CD14-positive monocyte (primary cell): ENCODE results near the gene HSD11B2. TPM values are rescaled to one million over a fixed set of nuclear protein-coding genes. Genes with fewer than 3 reads are reported as not detected.

Experiments used
- DNase-seq, 3 donors: peaks; one replicate each; pipeline ENCODE4 v3.0.0-alpha.2; 2011 to 2022
- H2AFZ ChIP-seq: 2 replicates; pipeline ENCODE4 v1.6.0; 2012; ENCODE audit warnings: mild to moderate bottlenecking, low read depth, low read length, inconsistent platforms; ENCODE audit not compliant: insufficient read depth, poor library complexity, severe bottlenecking
- H3K27ac ChIP-seq, 2 donors: 1 replicate in 1 of 2; 2 replicates in 1 of 2; pipeline ENCODE4 v1.5.1; 2012 to 2013; ENCODE audit warnings: low read length in 2 of 2, control low read depth in 1 of 2, inconsistent platforms in 1 of 2, low read depth in 1 of 2, mild to moderate bottlenecking in 1 of 2
- H3K27me3 ChIP-seq, 2 donors: one replicate each; pipeline versions ENCODE4 v1.6.0 to v1.6.1; 2011 to 2013; ENCODE audit warnings: low read length in 2 of 2; ENCODE audit not compliant: control insufficient read depth in 2 of 2, insufficient read depth in 2 of 2
- H3K36me3 ChIP-seq, 2 donors: replicated peaks in 1 of 2; 1 replicate in 1 of 2; 2 replicates in 1 of 2; pipeline versions ENCODE4 v1.5.1 to v1.6.1; 2012 to 2013; ENCODE audit warnings: low read length in 2 of 2, control low read depth in 1 of 2, inconsistent platforms in 1 of 2, mild to moderate bottlenecking in 1 of 2; ENCODE audit not compliant: insufficient read depth in 2 of 2, control insufficient read depth in 1 of 2
- H3K4me1 ChIP-seq, 2 donors: 1 replicate in 1 of 2; 2 replicates in 1 of 2; pipeline versions ENCODE4 v1.5.1 to v1.6.1; 2012 to 2013; ENCODE audit warnings: low read length in 2 of 2, control low read depth in 1 of 2, inconsistent platforms in 1 of 2, mild to moderate bottlenecking in 1 of 2, moderate library complexity in 1 of 2; ENCODE audit not compliant: insufficient read depth in 2 of 2, control insufficient read depth in 1 of 2
- H3K4me2 ChIP-seq: replicated peaks from 2 replicates; pipeline ENCODE3; 2012; ENCODE audit warnings: low read length, moderate library complexity, mild to moderate bottlenecking; ENCODE audit not compliant: poor library complexity, severe bottlenecking; ENCODE audit errors: extremely low read depth
- H3K4me3 ChIP-seq, 3 experiments: fragments of 200-600 bp in 1 of 3; sonication (generic) in 1 of 3; replicated peaks in 1 of 3; 1 replicate in 2 of 3; 2 replicates in 1 of 3; pipeline ENCODE4 v1.5.1; 2011 to 2013; ENCODE audit warnings: low read length in 3 of 3, mild to moderate bottlenecking in 3 of 3, control low read depth in 2 of 3, low read depth in 2 of 3, inconsistent platforms in 1 of 3, moderate library complexity in 1 of 3
- H3K79me2 ChIP-seq: 2 replicates; pipeline ENCODE4 v1.6.0; 2012; ENCODE audit warnings: mild to moderate bottlenecking, control low read depth, inconsistent platforms, low read length, moderate library complexity; ENCODE audit not compliant: insufficient read depth
- H3K9ac ChIP-seq: 2 replicates; pipeline ENCODE4 v1.6.0; 2017; ENCODE audit warnings: low read length, mild to moderate bottlenecking; ENCODE audit not compliant: insufficient read depth, poor library complexity, severe bottlenecking
- H3K9me3 ChIP-seq, 2 donors: replicated peaks in 1 of 2; 1 replicate in 1 of 2; 2 replicates in 1 of 2; pipeline versions ENCODE4 v1.5.1 to v1.6.1; 2012 to 2013; ENCODE audit warnings: low read length in 2 of 2, control low read depth in 1 of 2; ENCODE audit not compliant: control insufficient read depth in 1 of 2, insufficient read depth in 1 of 2
- H4K20me1 ChIP-seq: 2 replicates; pipeline ENCODE4 v1.6.0; 2012; ENCODE audit warnings: mild to moderate bottlenecking, low read length, control low read depth, moderate library complexity; ENCODE audit not compliant: insufficient read depth
- H3K27ac Mint-ChIP-seq, 7 donors: one replicate each; pipeline ENCODE4 v1.8.0; 2020; ENCODE audit warnings: mild to moderate bottlenecking in 7 of 7, mixed read lengths in 7 of 7, moderate library complexity in 6 of 7, inconsistent platforms in 2 of 7
- H3K27me3 Mint-ChIP-seq, 3 donors: one replicate each; pipeline ENCODE4 v1.8.0; 2021 to 2022; ENCODE audit warnings: low read depth in 3 of 3, mild to moderate bottlenecking in 3 of 3, mixed read lengths in 3 of 3, moderate library complexity in 3 of 3, inconsistent platforms in 1 of 3
- H3K36me3 Mint-ChIP-seq, 2 donors: one replicate each; pipeline ENCODE4 v1.8.0; 2020; ENCODE audit warnings: mixed read lengths in 2 of 2, inconsistent platforms in 1 of 2, mild to moderate bottlenecking in 1 of 2
- H3K4me1 Mint-ChIP-seq: one replicate; pipeline ENCODE4 v1.8.0; 2020; ENCODE audit warnings: mild to moderate bottlenecking, mixed read lengths
- H3K4me3 Mint-ChIP-seq, 2 donors: one replicate each; pipeline ENCODE4 v1.8.0; 2020; ENCODE audit warnings: mild to moderate bottlenecking in 2 of 2, mixed read lengths in 2 of 2, moderate library complexity in 1 of 2
- H3K9me3 Mint-ChIP-seq, 7 donors: one replicate each; pipeline ENCODE4 v1.8.0; 2020 to 2022; ENCODE audit warnings: mixed read lengths in 7 of 7, mild to moderate bottlenecking in 6 of 7, moderate library complexity in 6 of 7, inconsistent platforms in 2 of 7
- CTCF ChIP-seq: fragments of 200-600 bp; IDR thresholded peaks from one replicate; pipeline ENCODE4 v1.8.0; 2022; ENCODE audit warnings: antibody characterized with exemption, mild to moderate bottlenecking
- WGBS: methylation state at CpG from one replicate; pipeline ENCODE4 v1.1.5; 2013; ENCODE audit warnings: missing lambda C conversion rate; ENCODE audit not compliant: insufficient coverage; 5-methylcytosine and 5-hydroxymethylcytosine counted together
- intact Hi-C, 2 donors: fragments of 100-400 bp; cut with micrococcal nuclease; formaldehyde crosslinking; loops; one replicate each; pipeline versions ENCODE4 v1.15.0 to v1.15.1; 2023
- polyA plus RNA-seq, 3 donors: library from polyadenylated mRNA; depleted of rRNA in 1 of 3; unstranded in 2 of 3; stranded (reverse) in 1 of 3; fragments of 300-500 nt in 2 of 3; fragments of >200 nt in 1 of 3; fragmentation: Illumina TruSeq in 2 of 3; gene quantifications; 1 replicate in 2 of 3; 2 replicates in 1 of 3; pipeline ENCODE4 v1.2.3, GENCODE V29; 2012 to 2021

HSD11B2 gene
- polyA plus RNA-seq, 3 donors = not detected

- H3K27me3 ChIP-seq = no peaks in the 10 kb centered on the region
- peaks cover 100% of the 10 kb centered on the region for H3K79me2 ChIP-seq
- H3K4me1 ChIP-seq = no peaks in the 10 kb centered on the region
- Mint-ChIP-seq H3K4me3 (no peak overlapping the region), H3K27ac (peak overlapping the region in 2 of 7 donors; percentile 29 to 73), H3K9me3 (peaks cover 0 to 2% (median 0%) of the 10 kb centered on the region in 7 donors), H3K27me3 (no peaks in the 10 kb centered on the region), H3K4me1 (peaks cover 4% of the 10 kb centered on the region), H3K36me3 (peaks cover 62 to 99% of the 10 kb centered on the region in 2 donors)
- no peak overlapping the region for H3K9ac ChIP-seq
- H3K36me3 ChIP-seq = peaks cover 91 to 99% of the 10 kb centered on the region in 2 donors
- no peaks in the 10 kb centered on the region for H3K9me3 ChIP-seq
- no peak for DNase-seq
- intact Hi-C loops = no loop called here
- H3K4me2 ChIP-seq = no peak overlapping the region
- no peak overlapping the region for H2AFZ ChIP-seq
- no peak for TF ChIP-seq CTCF
- peaks cover 100% of the 10 kb centered on the region for H4K20me1 ChIP-seq
- peak overlapping the region in 1 of 2 donors; percentile 41 for H3K27ac ChIP-seq
- 100% methylated on average over 2 of the region's 3 CpGs for WGBS
- H3K4me3 ChIP-seq = no peak overlapping the region
Measured at GRCh38 chr16:67449739-67450138, 18.8 kb downstream of the HSD11B2 start.

GRCh38 chr16:67451061-67451703, 20.3 kb downstream of the HSD11B2 start:
- H3K36me3 ChIP-seq = peaks cover 88 to 97% of the 10 kb centered on the region in 2 donors
- peak overlapping the region in 1 of 2 donors; percentile 14 for H3K27ac ChIP-seq
- Mint-ChIP-seq H3K27me3 (no peaks in the 10 kb centered on the region), H3K4me3 (no peak overlapping the region), H3K36me3 (peaks cover 60 to 96% of the 10 kb centered on the region in 2 donors), H3K27ac (peak overlapping the region in 3 of 7 donors; percentile 9 to 72 (median 63)), H3K9me3 (peaks cover 0 to 2% (median 0%) of the 10 kb centered on the region in 7 donors), H3K4me1 (peaks cover 4% of the 10 kb centered on the region)
- H3K79me2 ChIP-seq = peaks cover 100% of the 10 kb centered on the region
- no peaks in the 10 kb centered on the region for H3K4me1 ChIP-seq
- no peak overlapping the region for H3K9ac ChIP-seq
- no peak for DNase-seq
- H3K9me3 ChIP-seq = no peaks in the 10 kb centered on the region
- intact Hi-C loops = no loop called here
- no peaks in the 10 kb centered on the region for H3K27me3 ChIP-seq
- TF ChIP-seq CTCF = no peak
- no peak overlapping the region for H3K4me2 ChIP-seq
- WGBS = 98% methylated on average over 12 of the region's 12 CpGs
- H4K20me1 ChIP-seq = peaks cover 100% of the 10 kb centered on the region
- H2AFZ ChIP-seq = no peak overlapping the region
- H3K4me3 ChIP-seq = no peak overlapping the region
